Measurements from ENCODE around the gene PIGP. TPM values are rescaled to one million over a fixed set of nuclear protein-coding genes. Genes with fewer than 3 reads are reported as not detected.
A peak's percentile ranks its signal among the peaks of the same experiment; 100 is the strongest.

The PIGP gene
- total and polyA plus RNA-seq, 2 of the 13 experiments (the other 11 are each of a cell fraction or from before 2014, with no cell fraction given): 14.8 to 33.4 TPM

DNA sequence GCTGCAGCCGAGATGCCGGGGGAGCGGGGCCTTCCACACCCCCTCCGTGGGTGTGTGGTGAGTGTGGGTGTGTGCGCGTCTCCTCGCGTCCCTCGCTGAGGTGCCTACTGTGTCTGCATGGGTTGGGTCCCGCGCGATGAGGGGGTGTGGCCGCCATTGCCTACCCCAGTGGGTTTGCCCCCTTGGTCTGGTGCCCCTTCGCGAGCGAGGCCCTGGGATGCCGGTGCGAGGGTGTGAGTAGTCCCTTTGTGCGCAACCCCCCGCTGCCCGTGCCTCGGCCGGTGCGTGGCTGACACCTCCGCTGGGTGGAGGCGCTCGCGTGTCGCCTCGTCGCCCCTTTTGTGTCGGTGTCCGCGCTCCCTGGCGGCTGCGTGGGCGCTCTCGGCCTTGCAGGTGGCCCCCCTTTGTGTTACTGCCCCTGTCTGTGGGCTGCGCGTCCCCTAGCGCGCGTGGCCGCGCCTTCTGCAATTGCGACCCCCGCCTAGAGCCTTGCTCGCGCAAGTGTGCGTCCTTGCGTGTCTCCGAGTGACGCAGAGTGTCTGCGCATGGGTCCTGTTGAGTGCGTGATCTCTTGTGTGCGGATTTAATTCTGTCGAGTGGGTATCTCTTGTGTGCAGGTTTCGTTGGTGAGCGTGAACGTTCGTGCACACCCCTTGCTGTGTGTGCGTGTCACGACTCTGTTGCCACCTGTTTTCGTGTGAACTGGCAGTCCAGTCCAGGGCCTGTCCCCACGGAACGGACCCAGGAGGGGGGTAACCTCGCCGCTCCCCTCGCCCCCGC lies 736 bp upstream of the PIGP start (continued):
- no peak for TF ChIP-seq IRX3 (CRISPR knock-in tag; IDR thresholded peaks at IDR 0.05; ENCODE audit: borderline replicate concordance, low read depth)
- no peak for TF ChIP-seq BORCS8-MEF2B (CRISPR knock-in tag; IDR thresholded peaks at IDR 0.05)
- no peak for TF ChIP-seq IKZF1 (IDR thresholded peaks at IDR 0.05)
- TF ChIP-seq, protein P1, sequence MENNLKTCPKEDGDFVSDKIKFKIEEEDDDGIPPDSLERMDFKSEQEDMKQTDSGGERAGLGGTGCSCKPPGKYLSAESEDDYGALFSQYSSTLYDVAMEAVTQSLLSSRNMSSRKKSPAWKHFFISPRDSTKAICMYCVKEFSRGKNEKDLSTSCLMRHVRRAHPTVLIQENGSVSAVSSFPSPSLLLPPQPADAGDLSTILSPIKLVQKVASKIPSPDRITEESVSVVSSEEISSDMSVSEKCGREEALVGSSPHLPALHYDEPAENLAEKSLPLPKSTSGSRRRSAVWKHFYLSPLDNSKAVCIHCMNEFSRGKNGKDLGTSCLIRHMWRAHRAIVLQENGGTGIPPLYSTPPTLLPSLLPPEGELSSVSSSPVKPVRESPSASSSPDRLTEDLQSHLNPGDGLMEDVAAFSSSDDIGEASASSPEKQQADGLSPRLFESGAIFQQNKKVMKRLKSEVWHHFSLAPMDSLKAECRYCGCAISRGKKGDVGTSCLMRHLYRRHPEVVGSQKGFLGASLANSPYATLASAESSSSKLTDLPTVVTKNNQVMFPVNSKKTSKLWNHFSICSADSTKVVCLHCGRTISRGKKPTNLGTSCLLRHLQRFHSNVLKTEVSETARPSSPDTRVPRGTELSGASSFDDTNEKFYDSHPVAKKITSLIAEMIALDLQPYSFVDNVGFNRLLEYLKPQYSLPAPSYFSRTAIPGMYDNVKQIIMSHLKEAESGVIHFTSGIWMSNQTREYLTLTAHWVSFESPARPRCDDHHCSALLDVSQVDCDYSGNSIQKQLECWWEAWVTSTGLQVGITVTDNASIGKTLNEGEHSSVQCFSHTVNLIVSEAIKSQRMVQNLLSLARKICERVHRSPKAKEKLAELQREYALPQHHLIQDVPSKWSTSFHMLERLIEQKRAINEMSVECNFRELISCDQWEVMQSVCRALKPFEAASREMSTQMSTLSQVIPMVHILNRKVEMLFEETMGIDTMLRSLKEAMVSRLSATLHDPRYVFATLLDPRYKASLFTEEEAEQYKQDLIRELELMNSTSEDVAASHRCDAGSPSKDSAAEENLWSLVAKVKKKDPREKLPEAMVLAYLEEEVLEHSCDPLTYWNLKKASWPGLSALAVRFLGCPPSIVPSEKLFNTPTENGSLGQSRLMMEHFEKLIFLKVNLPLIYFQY (CRISPR knock-in tag; IDR thresholded peaks at IDR 0.05; ENCODE audit: borderline replicate concordance): no peak
- peak; percentile 30; the same call in 1 of the 2 replicates for TF ChIP-seq ZSCAN21 (CRISPR knock-in tag; IDR thresholded peaks at IDR 0.05; ENCODE audit: borderline replicate concordance)
- TF ChIP-seq, protein P2, sequence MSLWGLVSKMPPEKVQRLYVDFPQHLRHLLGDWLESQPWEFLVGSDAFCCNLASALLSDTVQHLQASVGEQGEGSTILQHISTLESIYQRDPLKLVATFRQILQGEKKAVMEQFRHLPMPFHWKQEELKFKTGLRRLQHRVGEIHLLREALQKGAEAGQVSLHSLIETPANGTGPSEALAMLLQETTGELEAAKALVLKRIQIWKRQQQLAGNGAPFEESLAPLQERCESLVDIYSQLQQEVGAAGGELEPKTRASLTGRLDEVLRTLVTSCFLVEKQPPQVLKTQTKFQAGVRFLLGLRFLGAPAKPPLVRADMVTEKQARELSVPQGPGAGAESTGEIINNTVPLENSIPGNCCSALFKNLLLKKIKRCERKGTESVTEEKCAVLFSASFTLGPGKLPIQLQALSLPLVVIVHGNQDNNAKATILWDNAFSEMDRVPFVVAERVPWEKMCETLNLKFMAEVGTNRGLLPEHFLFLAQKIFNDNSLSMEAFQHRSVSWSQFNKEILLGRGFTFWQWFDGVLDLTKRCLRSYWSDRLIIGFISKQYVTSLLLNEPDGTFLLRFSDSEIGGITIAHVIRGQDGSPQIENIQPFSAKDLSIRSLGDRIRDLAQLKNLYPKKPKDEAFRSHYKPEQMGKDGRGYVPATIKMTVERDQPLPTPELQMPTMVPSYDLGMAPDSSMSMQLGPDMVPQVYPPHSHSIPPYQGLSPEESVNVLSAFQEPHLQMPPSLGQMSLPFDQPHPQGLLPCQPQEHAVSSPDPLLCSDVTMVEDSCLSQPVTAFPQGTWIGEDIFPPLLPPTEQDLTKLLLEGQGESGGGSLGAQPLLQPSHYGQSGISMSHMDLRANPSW (CRISPR knock-in tag; IDR thresholded peaks at IDR 0.05; ENCODE audit: borderline replicate concordance): no peak
- TF ChIP-seq, protein P3, sequence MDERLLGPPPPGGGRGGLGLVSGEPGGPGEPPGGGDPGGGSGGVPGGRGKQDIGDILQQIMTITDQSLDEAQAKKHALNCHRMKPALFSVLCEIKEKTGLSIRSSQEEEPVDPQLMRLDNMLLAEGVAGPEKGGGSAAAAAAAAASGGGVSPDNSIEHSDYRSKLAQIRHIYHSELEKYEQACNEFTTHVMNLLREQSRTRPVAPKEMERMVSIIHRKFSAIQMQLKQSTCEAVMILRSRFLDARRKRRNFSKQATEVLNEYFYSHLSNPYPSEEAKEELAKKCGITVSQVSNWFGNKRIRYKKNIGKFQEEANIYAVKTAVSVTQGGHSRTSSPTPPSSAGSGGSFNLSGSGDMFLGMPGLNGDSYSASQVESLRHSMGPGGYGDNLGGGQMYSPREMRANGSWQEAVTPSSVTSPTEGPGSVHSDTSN (CRISPR knock-in tag; IDR thresholded peaks at IDR 0.05): no peak
- no peak for TF ChIP-seq ZC3H4 (CRISPR knock-in tag; IDR thresholded peaks at IDR 0.05; ENCODE audit: borderline replicate concordance)
- TF ChIP-seq, protein P4, sequence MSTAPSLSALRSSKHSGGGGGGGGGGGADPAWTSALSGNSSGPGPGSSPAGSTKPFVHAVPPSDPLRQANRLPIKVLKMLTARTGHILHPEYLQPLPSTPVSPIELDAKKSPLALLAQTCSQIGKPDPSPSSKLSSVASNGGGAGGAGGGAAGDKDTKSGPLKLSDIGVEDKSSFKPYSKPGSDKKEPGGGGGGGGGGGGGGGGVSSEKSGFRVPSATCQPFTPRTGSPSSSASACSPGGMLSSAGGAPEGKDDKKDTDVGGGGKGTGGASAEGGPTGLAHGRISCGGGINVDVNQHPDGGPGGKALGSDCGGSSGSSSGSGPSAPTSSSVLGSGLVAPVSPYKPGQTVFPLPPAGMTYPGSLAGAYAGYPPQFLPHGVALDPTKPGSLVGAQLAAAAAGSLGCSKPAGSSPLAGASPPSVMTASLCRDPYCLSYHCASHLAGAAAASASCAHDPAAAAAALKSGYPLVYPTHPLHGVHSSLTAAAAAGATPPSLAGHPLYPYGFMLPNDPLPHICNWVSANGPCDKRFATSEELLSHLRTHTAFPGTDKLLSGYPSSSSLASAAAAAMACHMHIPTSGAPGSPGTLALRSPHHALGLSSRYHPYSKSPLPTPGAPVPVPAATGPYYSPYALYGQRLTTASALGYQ (CRISPR knock-in tag; IDR thresholded peaks at IDR 0.05): no peak
- TF ChIP-seq, protein P5, sequence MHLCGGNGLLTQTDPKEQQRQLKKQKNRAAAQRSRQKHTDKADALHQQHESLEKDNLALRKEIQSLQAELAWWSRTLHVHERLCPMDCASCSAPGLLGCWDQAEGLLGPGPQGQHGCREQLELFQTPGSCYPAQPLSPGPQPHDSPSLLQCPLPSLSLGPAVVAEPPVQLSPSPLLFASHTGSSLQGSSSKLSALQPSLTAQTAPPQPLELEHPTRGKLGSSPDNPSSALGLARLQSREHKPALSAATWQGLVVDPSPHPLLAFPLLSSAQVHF (CRISPR knock-in tag; IDR thresholded peaks at IDR 0.05): 0 out of 2 replicates have a peak, but pooled peaks have one; percentile 48
- TF ChIP-seq ZBTB8A (CRISPR knock-in tag; IDR thresholded peaks at IDR 0.05; ENCODE audit: borderline replicate concordance, low read depth): no peak
- peak; percentile 65; the same call in 1 of the 2 replicates for TF ChIP-seq TBX3 (IDR thresholded peaks at IDR 0.05; ENCODE audit: borderline replicate concordance)
- TF ChIP-seq, protein P6, sequence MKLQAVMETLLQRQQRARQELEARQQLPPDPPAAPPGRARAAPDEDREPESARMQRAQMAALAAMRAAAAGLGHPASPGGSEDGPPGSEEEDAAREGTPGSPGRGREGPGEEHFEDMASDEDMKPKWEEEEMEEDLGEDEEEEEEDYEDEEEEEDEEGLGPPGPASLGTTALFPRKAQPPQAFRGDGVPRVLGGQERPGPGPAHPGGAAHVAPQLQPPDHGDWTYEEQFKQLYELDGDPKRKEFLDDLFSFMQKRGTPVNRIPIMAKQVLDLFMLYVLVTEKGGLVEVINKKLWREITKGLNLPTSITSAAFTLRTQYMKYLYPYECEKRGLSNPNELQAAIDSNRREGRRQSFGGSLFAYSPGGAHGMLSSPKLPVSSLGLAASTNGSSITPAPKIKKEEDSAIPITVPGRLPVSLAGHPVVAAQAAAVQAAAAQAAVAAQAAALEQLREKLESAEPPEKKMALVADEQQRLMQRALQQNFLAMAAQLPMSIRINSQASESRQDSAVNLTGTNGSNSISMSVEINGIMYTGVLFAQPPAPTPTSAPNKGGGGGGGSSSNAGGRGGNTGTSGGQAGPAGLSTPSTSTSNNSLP (IDR thresholded peaks at IDR 0.05; ENCODE audit: low read depth, low read length): no peak
- no peak for TF ChIP-seq RELA (CRISPR knock-in tag; IDR thresholded peaks at IDR 0.05)
- TF ChIP-seq ZNF441 (CRISPR knock-in tag; IDR thresholded peaks at IDR 0.05; ENCODE audit: borderline replicate concordance): 0 out of 2 replicates have a peak, but pooled peaks have one; percentile 45
- no peak for TF ChIP-seq ZNF773 (CRISPR knock-in tag; IDR thresholded peaks at IDR 0.05; ENCODE audit: borderline replicate concordance)
